Keratinocyte (primary cell): ENCODE measurements around the gene EID3. TPM values are rescaled to one million over a fixed set of nuclear protein-coding genes. Genes with fewer than 3 reads are reported as not detected.

ENCODE experiments used
- DNase-seq: peaks from one replicate; pipeline ENCODE4 v3.0.0-alpha.2; 2011; ENCODE audit warnings: low read depth, missing footprints, low spot score
- FAIRE-seq: peaks from 2 replicates; lab custom pipeline; 2011; peaks lifted over from hg19 to GRCh38; lab: Jason Lieb, UNC
- H2AFZ ChIP-seq: 2 replicates; pipeline ENCODE4 v1.6.0; 2012; ENCODE audit warnings: low read length, control low read depth, inconsistent platforms; ENCODE audit not compliant: control insufficient read depth
- H3K27ac ChIP-seq: 2 replicates; pipeline ENCODE4 v1.5.1; 2011; ENCODE audit warnings: low read length; ENCODE audit not compliant: control insufficient read depth, insufficient read depth
- H3K27me3 ChIP-seq: 3 replicates; pipeline ENCODE4 v1.6.0; 2011; ENCODE audit warnings: low read length; ENCODE audit not compliant: control insufficient read depth, insufficient read depth; ENCODE audit errors: extremely low read depth
- H3K36me3 ChIP-seq, 2 experiments: 2 replicates in 1 of 2; 3 replicates in 1 of 2; pipeline ENCODE4 v1.5.1; 2011; ENCODE audit warnings: low read length in 2 of 2, mild to moderate bottlenecking in 1 of 2; ENCODE audit not compliant: control insufficient read depth in 2 of 2, insufficient read depth in 2 of 2; ENCODE audit errors: extremely low read depth in 1 of 2
- H3K4me1 ChIP-seq: 3 replicates; pipeline ENCODE4 v1.5.1; 2011; ENCODE audit warnings: low read length; ENCODE audit not compliant: control insufficient read depth, insufficient read depth; ENCODE audit errors: extremely low read depth
- H3K4me2 ChIP-seq: 3 replicates; pipeline ENCODE4 v1.6.0; 2011; ENCODE audit warnings: low read depth, low read length; ENCODE audit not compliant: control insufficient read depth, insufficient read depth; ENCODE audit errors: extremely low read depth
- H3K4me3 ChIP-seq, 3 experiments: fragments of 200-600 bp in 1 of 3; sonication (generic) in 1 of 3; 2 replicates in 2 of 3; 3 replicates in 1 of 3; pipeline ENCODE4 v1.5.1; 2011 to 2016; ENCODE audit warnings: low read length in 3 of 3, mild to moderate bottlenecking in 3 of 3, control low read depth in 2 of 3, inconsistent platforms in 1 of 3, low read depth in 1 of 3, mixed read lengths in 1 of 3, mixed run types in 1 of 3, moderate library complexity in 1 of 3; ENCODE audit not compliant: control insufficient read depth in 2 of 3, insufficient read depth in 2 of 3; ENCODE audit errors: extremely low read depth in 1 of 3
- H3K79me2 ChIP-seq: 2 replicates; pipeline ENCODE4 v1.6.0; 2012; ENCODE audit warnings: low read length; ENCODE audit not compliant: control insufficient read depth, insufficient read depth
- H3K9ac ChIP-seq: 3 replicates; pipeline ENCODE4 v1.6.0; 2011; ENCODE audit warnings: low read length; ENCODE audit not compliant: control insufficient read depth, insufficient read depth; ENCODE audit errors: extremely low read depth
- H3K9me1 ChIP-seq: 3 replicates; pipeline ENCODE4 v1.6.0; 2011; ENCODE audit warnings: low read length; ENCODE audit not compliant: control insufficient read depth, insufficient read depth; ENCODE audit errors: extremely low read depth
- H3K9me3 ChIP-seq: 2 replicates; pipeline ENCODE4 v1.5.1; 2012; ENCODE audit warnings: low read depth, low read length; ENCODE audit not compliant: control insufficient read depth
- H4K20me1 ChIP-seq: 3 replicates; pipeline ENCODE4 v1.6.0; 2011; ENCODE audit warnings: low read length; ENCODE audit not compliant: control insufficient read depth, insufficient read depth; ENCODE audit errors: extremely low read depth
- CTCF ChIP-seq, 3 experiments: IDR thresholded peaks in 1 of 3; conservative IDR thresholded peaks in 1 of 3; optimal IDR thresholded peaks in 1 of 3; 2 replicates in 2 of 3; 3 replicates in 1 of 3; pipeline versions ENCODE3 to v1.5.1; 2011; ENCODE audit warnings: low read length in 3 of 3, mild to moderate bottlenecking in 3 of 3, moderate library complexity in 2 of 3, control low read depth in 1 of 3, inconsistent platforms in 1 of 3; ENCODE audit not compliant: insufficient read depth in 2 of 3; ENCODE audit errors: extremely low read depth in 1 of 3
- EZH2 ChIP-seq: IDR thresholded peaks from one replicate; pipeline ENCODE4 v1.6.1; 2012; ENCODE audit warnings: inconsistent platforms, mild to moderate bottlenecking, low read length, moderate library complexity
- dilution Hi-C: fragments of 300-500 bp; cut with MboI; formaldehyde crosslinking; loops from one replicate; pipeline ENCODE4 v1.7.0; 2020; ENCODE audit warnings: low sequenced_read_pairs; ENCODE audit not compliant: extremely low pct_ligation_motif_present
- polyA plus RNA-seq, 5 experiments: library from polyadenylated mRNA; depleted of rRNA in 3 of 5; stranded (reverse) in 3 of 5; stranded (forward) in 1 of 5; unstranded in 1 of 5; fragments of >200 nt; gene quantifications; 1 replicate in 1 of 5; 2 replicates in 3 of 5; 3 replicates in 1 of 5; pipeline versions ENCODE4 v1.2.1 to v1.2.3, GENCODE V29; 2011 to 2012; ENCODE audit warnings: missing spikeins in 2 of 5, low read depth in 1 of 5, low replicate concordance in 1 of 5

The EID3 gene
- polyA plus RNA-seq, 1 donor (not counting 4 experiments of a cell fraction or from before 2014, with no cell fraction given): 1.8 TPM

DNA sequence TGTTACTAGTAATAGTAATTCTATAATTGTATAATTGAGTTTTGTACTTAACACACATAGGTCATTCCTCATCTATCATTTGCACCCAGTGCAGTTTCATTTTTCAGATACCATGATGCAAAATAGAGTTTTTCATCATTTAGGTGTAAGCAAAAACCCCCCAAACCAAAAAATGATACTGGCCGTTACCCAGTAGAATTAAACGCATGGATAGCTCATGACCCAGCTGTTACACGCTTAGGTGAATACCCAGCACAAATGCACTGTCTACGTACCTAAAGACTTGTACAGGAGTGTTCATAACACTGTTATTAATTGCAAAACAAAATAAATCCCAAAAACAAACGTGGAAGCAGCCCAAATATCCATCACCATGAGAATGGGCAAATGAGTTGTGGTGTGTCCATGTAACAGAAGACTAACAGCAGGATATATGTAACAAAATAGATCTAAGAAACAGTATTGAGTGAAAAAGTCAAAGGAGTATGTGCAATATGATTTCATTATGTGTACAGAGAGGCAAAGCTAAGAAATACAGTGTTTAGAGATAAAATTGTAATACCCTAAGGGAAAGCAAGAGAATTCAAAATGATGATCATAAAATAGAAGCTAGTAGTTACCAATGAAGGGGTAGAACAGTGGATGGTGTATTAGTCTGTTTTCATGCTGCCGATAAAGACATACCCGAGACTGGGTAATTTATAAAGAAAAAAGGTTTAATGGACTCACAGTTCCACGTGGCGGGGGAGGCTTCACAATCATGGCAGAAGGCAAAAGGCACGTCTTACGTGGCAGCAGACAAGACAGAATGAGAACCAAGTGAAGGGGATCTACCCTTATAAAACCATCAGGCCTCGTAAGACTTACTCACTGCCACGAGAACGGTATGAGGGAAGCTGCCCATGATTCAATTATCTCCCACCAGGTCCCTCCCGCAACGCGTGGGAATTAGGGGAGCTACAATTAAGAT is 49.8 kb downstream of the EID3 start:
- H3K4me1 ChIP-seq: no peaks in the 10 kb centered on the region
- FAIRE-seq: no peak
- H4K20me1 ChIP-seq: peaks cover 11% of the 10 kb centered on the region

DNA sequence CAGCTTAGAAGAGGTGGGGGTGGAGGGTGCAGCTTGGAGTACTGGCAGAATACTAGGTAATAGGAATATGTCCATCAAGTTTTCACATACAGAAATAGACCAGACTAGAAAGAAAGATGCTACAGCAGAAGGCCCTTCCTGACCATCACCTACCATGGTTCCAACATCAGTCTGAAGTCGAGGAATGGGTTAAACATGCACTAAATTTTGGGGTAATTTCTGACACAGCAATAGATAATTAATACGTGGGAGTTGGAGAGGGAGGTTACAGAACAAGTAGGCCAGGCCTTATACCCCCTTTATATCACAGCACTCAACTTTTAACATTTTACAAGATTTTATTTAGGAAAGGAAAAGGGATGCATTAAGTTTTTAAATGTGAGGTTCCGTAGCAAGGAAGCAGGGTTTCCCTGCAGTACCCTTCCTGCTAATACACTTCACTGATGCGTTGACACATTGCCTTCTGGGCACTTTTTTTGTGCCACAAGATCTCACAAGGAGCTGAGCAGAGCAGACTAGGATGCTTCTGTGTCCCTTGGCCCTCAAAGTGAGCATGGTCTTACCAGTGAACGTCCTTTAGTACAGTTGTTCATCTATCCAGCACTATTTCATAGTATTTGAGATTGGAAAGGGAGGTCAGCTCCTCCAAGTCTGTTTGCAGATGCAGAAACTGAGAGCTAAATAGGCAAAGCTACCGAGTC is 50.8 kb downstream of the EID3 start:
- Histone ChIP-seq H2AFZ (no peak overlapping the region), H3K27me3 (no peaks in the 10 kb centered on the region), H3K79me2 (no peaks in the 10 kb centered on the region), H3K9ac (no peak overlapping the region), H4K20me1 (peaks cover 11% of the 10 kb centered on the region), H3K9me3 (no peaks in the 10 kb centered on the region), H3K4me2 (no peak overlapping the region), H3K27ac (no peak overlapping the region), H3K36me3 (peaks cover 11 to 14% of the 10 kb centered on the region in 2 experiments), H3K4me1 (no peaks in the 10 kb centered on the region), H3K9me1 (no peaks in the 10 kb centered on the region), H3K4me3 (no peak overlapping the region)
- dilution Hi-C loops: no loop called here
- DNase-seq: no peak
- TF ChIP-seq CTCF (optimal IDR thresholded peaks at IDR 0.05 in 1 of 3, IDR thresholded peaks at IDR 0.05 in 1 of 3, conservative IDR thresholded peaks at IDR 0.05 in 1 of 3; ENCODE audit: extremely low read depth in 1 of 3, insufficient read depth in 2 of 3, low read length in 3 of 3) (no peak), EZH2 (no peak)
- FAIRE-seq: no peak

More for the DNA sequence above, 49.8 kb downstream of the EID3 start:
- dilution Hi-C loops: no loop called here
- Histone ChIP-seq H3K9me3 (no peaks in the 10 kb centered on the region), H3K4me3 (no peak overlapping the region), H3K79me2 (peaks cover 2% of the 10 kb centered on the region), H3K27me3 (no peaks in the 10 kb centered on the region), H3K36me3 (peaks cover 19 to 22% of the 10 kb centered on the region in 2 experiments), H3K9ac (no peak overlapping the region), H2AFZ (no peak overlapping the region), H3K9me1 (no peaks in the 10 kb centered on the region), H3K4me2 (no peak overlapping the region), H3K27ac (no peak overlapping the region)
- no peak for DNase-seq
- TF ChIP-seq EZH2 (no peak), CTCF (optimal IDR thresholded peaks at IDR 0.05 in 1 of 3, IDR thresholded peaks at IDR 0.05 in 1 of 3, conservative IDR thresholded peaks at IDR 0.05 in 1 of 3; ENCODE audit: extremely low read depth in 1 of 3, insufficient read depth in 2 of 3, low read length in 3 of 3) (no peak)

Other genes with a start within 250 kb of the EID3 start
- 5.3 to 8.4 TPM (median 8.3 TPM) in 3 replicates for gene HCFC2, start 239.2 kb upstream of the EID3 start, polyA plus RNA-seq
- gene NFYB, start 165.5 kb upstream of the EID3 start, polyA plus RNA-seq: 9.4 to 22.8 TPM (median 11.0 TPM) in 3 replicates
- 41.5 to 88.9 TPM (median 65.6 TPM) in 3 replicates for gene TXNRD1, start 88.0 kb upstream of the EID3 start, polyA plus RNA-seq
- gene CHST11, start 153.2 kb downstream of the EID3 start, polyA plus RNA-seq: 11.9 to 22.5 TPM (median 15.7 TPM) in 3 replicates